Panc1 (cell line): ENCODE measurements around the gene DLG2.

Source experiments
- SIN3A ChIP-seq: IDR thresholded peaks from 2 replicates; pipeline ENCODE4 v1.6.1; 2012; ENCODE audit warnings: low read depth, mild to moderate bottlenecking, low read length, moderate library complexity, borderline replicate concordance; ENCODE audit not compliant: insufficient read depth
- TCF7L2 ChIP-seq: IDR thresholded peaks from 2 replicates; pipeline ENCODE4 v1.6.1; 2011; ENCODE audit warnings: mild to moderate bottlenecking, low read depth, low read length, inconsistent platforms
- TF ChIP-seq, protein P1 (sequence below): fragments of 450-650 bp; IDR thresholded peaks from 2 replicates; pipeline ENCODE4 v1.5.1; 2017; ENCODE audit warnings: mild to moderate bottlenecking

DNA sequence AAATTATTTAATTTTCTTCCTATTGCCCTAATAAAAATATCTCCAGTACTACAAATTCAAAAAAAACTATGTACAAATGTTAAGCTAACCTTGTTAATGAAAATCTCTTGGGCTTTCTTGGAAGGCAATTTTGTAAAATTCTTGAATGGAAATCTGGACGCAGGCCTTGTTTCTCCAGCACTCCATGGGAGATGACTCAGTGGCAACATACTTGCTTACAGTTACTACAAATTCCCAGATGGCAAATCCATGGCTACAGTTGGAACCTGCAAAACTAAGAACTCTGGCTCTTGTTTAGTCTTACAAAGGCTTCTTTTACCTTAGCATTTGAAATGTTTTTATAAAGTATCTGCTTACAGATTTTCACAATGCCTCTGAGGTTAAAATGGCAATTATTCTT is 725.2 kb downstream of the DLG2 start:
- TF ChIP-seq TCF7L2 = no peak
- TF ChIP-seq, protein P1, sequence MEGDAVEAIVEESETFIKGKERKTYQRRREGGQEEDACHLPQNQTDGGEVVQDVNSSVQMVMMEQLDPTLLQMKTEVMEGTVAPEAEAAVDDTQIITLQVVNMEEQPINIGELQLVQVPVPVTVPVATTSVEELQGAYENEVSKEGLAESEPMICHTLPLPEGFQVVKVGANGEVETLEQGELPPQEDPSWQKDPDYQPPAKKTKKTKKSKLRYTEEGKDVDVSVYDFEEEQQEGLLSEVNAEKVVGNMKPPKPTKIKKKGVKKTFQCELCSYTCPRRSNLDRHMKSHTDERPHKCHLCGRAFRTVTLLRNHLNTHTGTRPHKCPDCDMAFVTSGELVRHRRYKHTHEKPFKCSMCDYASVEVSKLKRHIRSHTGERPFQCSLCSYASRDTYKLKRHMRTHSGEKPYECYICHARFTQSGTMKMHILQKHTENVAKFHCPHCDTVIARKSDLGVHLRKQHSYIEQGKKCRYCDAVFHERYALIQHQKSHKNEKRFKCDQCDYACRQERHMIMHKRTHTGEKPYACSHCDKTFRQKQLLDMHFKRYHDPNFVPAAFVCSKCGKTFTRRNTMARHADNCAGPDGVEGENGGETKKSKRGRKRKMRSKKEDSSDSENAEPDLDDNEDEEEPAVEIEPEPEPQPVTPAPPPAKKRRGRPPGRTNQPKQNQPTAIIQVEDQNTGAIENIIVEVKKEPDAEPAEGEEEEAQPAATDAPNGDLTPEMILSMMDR = no peak
- no peak for TF ChIP-seq SIN3A
